Measurements from ENCODE around the gene HBG2. TPM values are rescaled to one million over a fixed set of nuclear protein-coding genes. Genes with fewer than 3 reads are reported as not detected.
A peak's percentile ranks its signal among the peaks of the same experiment; 100 is the strongest.

HBG2 gene
- total and polyA plus RNA-seq, 3 experiments from 2014 or later, result not detected

DNA sequence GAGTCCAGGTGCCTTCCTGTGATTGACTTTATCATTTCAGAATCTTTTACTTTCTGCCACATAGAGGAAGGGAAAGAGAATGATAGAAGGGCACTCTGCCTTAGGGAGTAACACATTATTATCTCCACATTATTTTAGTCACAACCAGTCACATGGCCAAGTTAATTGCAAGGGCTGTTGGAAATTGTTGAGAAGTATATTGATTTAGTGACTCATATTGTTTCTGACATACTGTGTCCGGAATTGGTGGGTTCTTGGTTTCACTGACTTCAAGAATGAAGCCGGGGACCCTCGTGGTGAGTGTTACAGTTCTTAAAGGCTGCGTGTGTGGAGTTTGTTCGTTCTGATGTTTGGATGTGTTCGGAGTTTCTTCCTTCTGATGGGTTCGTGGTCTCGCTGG, 38.4 kb upstream of the HBG2 start:
- H3K9me3 Mint-ChIP-seq, result peaks cover 0 to 2% (median 0%) of the 10 kb centered on the region in 5 donors
- Histone ChIP-seq H3K36me3 (ENCODE audit: insufficient read depth, low read length) (no peaks in the 10 kb centered on the region), H3K4me3 (ENCODE audit: low read length) (no peak overlapping the region), H3K9me3 (ENCODE audit: low read length) (no peaks in the 10 kb centered on the region), H3K27me3 (ENCODE audit: insufficient read depth, low read length, poor library complexity, severe bottlenecking) (no peaks in the 10 kb centered on the region), H3K4me1 (ENCODE audit: insufficient read depth, low read length) (no peaks in the 10 kb centered on the region), H3K27ac (ENCODE audit: low read depth, low read length) (no peak overlapping the region)
- peaks cover 2 to 5% of the 10 kb centered on the region in 2 donors for H3K27me3 Mint-ChIP-seq
- H3K4me1 Mint-ChIP-seq, result no peaks in the 10 kb centered on the region
- H3K36me3 Mint-ChIP-seq, result no peaks in the 10 kb centered on the region
- DNase-seq, result no peak
- H3K27ac Mint-ChIP-seq, result no peak overlapping the region
- ChIA-PET CTCF (no interaction called here), POLR2A (no interaction called here)
- H3K4me3 Mint-ChIP-seq, result no peak overlapping the region

DNA sequence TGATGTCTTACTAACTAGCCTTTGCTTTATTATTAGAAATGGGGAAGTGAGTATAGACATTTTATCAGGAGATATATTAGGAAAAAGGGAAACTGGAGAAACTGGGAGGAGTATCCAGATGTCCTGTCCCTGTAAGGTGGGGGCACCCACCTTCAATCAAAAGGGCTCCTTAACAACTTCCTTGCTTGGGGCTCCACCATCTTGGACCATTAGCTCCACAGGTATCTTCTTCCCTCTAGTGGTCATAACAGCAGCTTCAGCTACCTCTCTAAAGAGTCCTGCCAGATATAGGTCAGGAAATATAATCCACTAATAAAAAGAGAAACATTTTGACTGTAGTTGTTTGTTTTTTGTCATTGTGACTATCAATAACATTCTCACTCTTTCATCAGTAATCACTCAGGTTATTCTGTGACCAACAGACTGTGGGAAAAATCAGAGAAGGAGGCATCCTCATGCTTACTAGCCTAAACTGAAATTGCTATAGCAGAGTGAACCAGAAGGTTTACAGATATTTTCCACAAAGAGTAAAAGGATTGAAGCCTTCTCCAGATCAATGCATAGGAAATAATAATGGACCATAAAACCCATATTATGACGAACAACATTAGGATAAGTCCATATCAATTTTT, 36.7 kb upstream of the HBG2 start:
- DNase-seq, result no peak
- Mint-ChIP-seq H3K36me3 (no peaks in the 10 kb centered on the region), H3K9me3 (peaks cover 0 to 2% (median 0%) of the 10 kb centered on the region in 5 donors), H3K27ac (no peak overlapping the region), H3K4me3 (no peak overlapping the region), H3K27me3 (peaks cover 0 to 2% of the 10 kb centered on the region in 2 donors), H3K4me1 (no peaks in the 10 kb centered on the region)
- Histone ChIP-seq H3K4me3 (ENCODE audit: low read length) (no peak overlapping the region), H3K27ac (ENCODE audit: low read depth, low read length) (no peak overlapping the region), H3K9me3 (ENCODE audit: low read length) (no peaks in the 10 kb centered on the region), H3K4me1 (ENCODE audit: insufficient read depth, low read length) (no peaks in the 10 kb centered on the region), H3K27me3 (ENCODE audit: insufficient read depth, low read length, poor library complexity, severe bottlenecking) (no peaks in the 10 kb centered on the region), H3K36me3 (ENCODE audit: insufficient read depth, low read length) (no peaks in the 10 kb centered on the region)
- CTCF ChIA-PET, result no interaction called here
- POLR2A ChIA-PET, result no interaction called here

DNA sequence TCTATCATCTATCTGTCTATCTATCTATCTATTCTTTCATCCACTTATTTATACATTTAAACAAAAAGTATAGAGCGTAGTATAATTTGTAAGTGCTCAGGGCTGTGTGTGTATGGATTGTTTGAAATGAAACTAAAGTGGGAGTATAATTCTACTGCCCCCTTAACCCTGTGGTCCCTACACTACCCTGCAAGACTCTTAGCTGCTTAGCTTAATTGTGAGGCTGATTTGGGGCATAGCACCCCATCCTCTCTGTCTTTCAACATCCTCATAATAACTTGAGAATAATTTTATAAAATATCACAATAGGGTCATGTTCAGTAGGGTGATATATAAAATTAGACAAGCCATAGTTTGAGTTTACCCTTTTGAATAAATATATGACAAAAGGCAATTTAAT, 35.5 kb upstream of the HBG2 start:
- peaks cover 0 to 2% of the 10 kb centered on the region in 2 donors for H3K27me3 Mint-ChIP-seq
- Histone ChIP-seq H3K4me1 (ENCODE audit: insufficient read depth, low read length) (no peaks in the 10 kb centered on the region), H3K36me3 (ENCODE audit: insufficient read depth, low read length) (no peaks in the 10 kb centered on the region), H3K9me3 (ENCODE audit: low read length) (no peaks in the 10 kb centered on the region), H3K27ac (ENCODE audit: low read depth, low read length) (no peak overlapping the region), H3K27me3 (ENCODE audit: insufficient read depth, low read length, poor library complexity, severe bottlenecking) (no peaks in the 10 kb centered on the region), H3K4me3 (ENCODE audit: low read length) (no peak overlapping the region)
- CTCF ChIA-PET, result no interaction called here
- POLR2A ChIA-PET, result no interaction called here
- peaks cover 0 to 2% (median 0%) of the 10 kb centered on the region in 5 donors for H3K9me3 Mint-ChIP-seq
- DNase-seq, result no peak
- no peak overlapping the region for H3K4me3 Mint-ChIP-seq
- H3K27ac Mint-ChIP-seq, result no peak overlapping the region
- H3K4me1 Mint-ChIP-seq, result no peaks in the 10 kb centered on the region
- H3K36me3 Mint-ChIP-seq, result no peaks in the 10 kb centered on the region

DNA sequence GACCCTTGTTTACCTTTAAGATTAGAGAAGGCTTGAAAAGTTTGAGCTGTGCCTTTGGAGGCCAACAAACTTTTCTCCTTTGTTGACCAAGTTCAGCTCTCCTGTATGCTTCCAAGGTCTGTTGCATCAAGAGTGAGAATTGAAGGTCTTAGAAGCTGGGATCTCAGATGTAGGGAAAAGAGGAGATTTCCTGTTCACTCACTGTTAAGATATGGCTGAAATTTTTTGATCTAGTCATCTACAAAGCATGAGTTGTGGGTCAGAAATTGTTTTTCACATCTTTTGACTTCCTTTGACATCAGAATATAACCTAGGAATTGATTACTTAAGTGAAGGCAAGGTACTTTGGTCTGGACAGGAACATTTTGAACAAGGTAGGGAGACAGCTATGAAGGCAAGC, 35.1 kb upstream of the HBG2 start:
- Histone ChIP-seq H3K4me1 (ENCODE audit: insufficient read depth, low read length) (no peaks in the 10 kb centered on the region), H3K27ac (ENCODE audit: low read depth, low read length) (peak overlapping the region; percentile 38), H3K36me3 (ENCODE audit: insufficient read depth, low read length) (no peaks in the 10 kb centered on the region), H3K27me3 (ENCODE audit: insufficient read depth, low read length, poor library complexity, severe bottlenecking) (no peaks in the 10 kb centered on the region), H3K4me3 (ENCODE audit: low read length) (no peak overlapping the region), H3K9me3 (ENCODE audit: low read length) (no peaks in the 10 kb centered on the region)
- no peak for DNase-seq
- Mint-ChIP-seq H3K27me3 (peaks cover 0 to 3% of the 10 kb centered on the region in 2 donors), H3K27ac (no peak overlapping the region), H3K9me3 (peaks cover 0 to 3% (median 0%) of the 10 kb centered on the region in 5 donors), H3K4me1 (no peaks in the 10 kb centered on the region), H3K4me3 (no peak overlapping the region), H3K36me3 (no peaks in the 10 kb centered on the region)
- ChIA-PET POLR2A (no interaction called here), CTCF (no interaction called here)

DNA sequence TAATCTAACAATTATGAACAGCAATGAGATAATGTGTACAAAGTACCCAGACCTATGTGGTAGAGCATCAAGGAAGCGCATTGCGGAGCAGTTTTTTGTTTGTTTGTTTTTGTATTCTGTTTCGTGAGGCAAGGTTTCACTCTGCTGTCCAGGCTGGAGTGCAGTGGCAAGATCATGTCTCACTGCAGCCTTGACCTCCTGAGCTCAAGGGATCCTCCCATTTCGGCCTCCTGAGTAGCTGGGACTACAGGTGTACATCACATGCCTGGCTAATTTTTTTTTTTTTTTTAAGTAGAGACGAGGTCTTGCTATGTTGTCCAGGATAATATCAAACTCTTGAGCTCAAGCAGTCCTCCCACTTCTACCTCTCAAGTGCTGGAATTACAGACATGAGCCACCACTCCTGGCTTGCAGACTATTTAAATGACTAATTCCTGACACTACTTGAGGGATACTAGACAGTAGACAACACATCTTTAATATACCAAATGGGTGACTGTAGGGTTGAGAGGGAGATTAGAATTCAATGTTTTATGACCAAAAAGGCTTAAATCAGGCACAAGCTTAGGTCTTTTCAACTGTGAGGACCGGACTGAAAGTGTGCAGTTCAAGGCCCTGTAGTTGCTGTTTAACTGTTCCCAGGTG, 34.4 kb upstream of the HBG2 start:
- ChIA-PET POLR2A (no interaction called here), CTCF (no interaction called here)
- no peak overlapping the region for H3K27ac Mint-ChIP-seq
- Histone ChIP-seq H3K36me3 (ENCODE audit: insufficient read depth, low read length) (no peaks in the 10 kb centered on the region), H3K4me3 (ENCODE audit: low read length) (no peak overlapping the region), H3K4me1 (ENCODE audit: insufficient read depth, low read length) (no peaks in the 10 kb centered on the region), H3K9me3 (ENCODE audit: low read length) (no peaks in the 10 kb centered on the region), H3K27ac (ENCODE audit: low read depth, low read length) (peak overlapping the region; percentile 38), H3K27me3 (ENCODE audit: insufficient read depth, low read length, poor library complexity, severe bottlenecking) (no peaks in the 10 kb centered on the region)
- DNase-seq, result no peak
- H3K9me3 Mint-ChIP-seq, result peaks cover 0 to 3% (median 0%) of the 10 kb centered on the region in 5 donors
- no peak overlapping the region for H3K4me3 Mint-ChIP-seq
- H3K4me1 Mint-ChIP-seq, result no peaks in the 10 kb centered on the region
- H3K27me3 Mint-ChIP-seq, result peaks cover under 1 to 5% of the 10 kb centered on the region in 2 donors
- H3K36me3 Mint-ChIP-seq, result no peaks in the 10 kb centered on the region

DNA sequence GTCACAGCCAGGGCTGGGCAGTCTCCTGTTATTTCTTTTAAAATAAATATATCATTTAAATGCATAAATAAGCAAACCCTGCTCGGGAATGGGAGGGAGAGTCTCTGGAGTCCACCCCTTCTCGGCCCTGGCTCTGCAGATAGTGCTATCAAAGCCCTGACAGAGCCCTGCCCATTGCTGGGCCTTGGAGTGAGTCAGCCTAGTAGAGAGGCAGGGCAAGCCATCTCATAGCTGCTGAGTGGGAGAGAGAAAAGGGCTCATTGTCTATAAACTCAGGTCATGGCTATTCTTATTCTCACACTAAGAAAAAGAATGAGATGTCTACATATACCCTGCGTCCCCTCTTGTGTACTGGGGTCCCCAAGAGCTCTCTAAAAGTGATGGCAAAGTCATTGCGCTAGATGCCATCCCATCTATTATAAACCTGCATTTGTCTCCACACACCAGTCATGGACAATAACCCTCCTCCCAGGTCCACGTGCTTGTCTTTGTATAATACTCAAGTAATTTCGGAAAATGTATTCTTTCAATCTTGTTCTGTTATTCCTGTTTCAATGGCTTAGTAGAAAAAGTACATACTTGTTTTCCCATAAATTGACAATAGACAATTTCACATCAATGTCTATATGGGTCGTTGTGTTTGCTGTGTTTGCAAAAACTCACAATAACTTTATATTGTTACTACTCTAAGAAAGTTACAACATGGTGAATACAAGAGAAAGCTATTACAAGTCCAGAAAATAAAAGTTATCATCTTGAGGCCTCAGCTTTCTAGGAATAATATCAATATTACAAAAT, 33.7 kb upstream of the HBG2 start:
- no peak for DNase-seq
- Histone ChIP-seq H3K36me3 (ENCODE audit: insufficient read depth, low read length) (no peaks in the 10 kb centered on the region), H3K27me3 (ENCODE audit: insufficient read depth, low read length, poor library complexity, severe bottlenecking) (no peaks in the 10 kb centered on the region), H3K4me3 (ENCODE audit: low read length) (no peak overlapping the region), H3K9me3 (ENCODE audit: low read length) (no peaks in the 10 kb centered on the region), H3K4me1 (ENCODE audit: insufficient read depth, low read length) (no peaks in the 10 kb centered on the region), H3K27ac (ENCODE audit: low read depth, low read length) (peak overlapping the region; percentile 60)
- Mint-ChIP-seq H3K27me3 (peaks cover 3 to 5% of the 10 kb centered on the region in 2 donors), H3K4me1 (no peaks in the 10 kb centered on the region), H3K36me3 (no peaks in the 10 kb centered on the region), H3K4me3 (no peak overlapping the region), H3K9me3 (peaks cover 0 to 3% (median 0%) of the 10 kb centered on the region in 5 donors), H3K27ac (no peak overlapping the region)
- POLR2A ChIA-PET, result no interaction called here
- CTCF ChIA-PET, result no interaction called here

DNA sequence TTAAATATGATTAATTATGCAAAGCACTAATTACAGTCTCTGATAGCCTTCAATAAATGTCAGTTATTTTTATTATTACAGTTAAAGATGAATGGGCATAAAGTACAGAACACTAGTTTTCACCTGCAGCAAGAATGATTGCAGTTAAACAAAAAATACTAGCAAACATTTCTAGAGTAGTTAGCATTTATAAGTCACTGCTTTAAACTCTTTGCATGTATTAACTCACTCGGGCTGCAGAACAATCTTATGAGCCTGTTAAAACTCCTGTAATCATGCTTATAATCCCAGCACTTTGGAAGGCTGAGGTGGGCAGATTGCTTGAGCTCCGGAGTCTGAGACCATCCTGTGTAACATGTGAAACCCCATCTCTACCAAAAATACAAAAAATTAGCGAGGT, 32.3 kb upstream of the HBG2 start:
- Mint-ChIP-seq H3K4me3 (no peak overlapping the region), H3K9me3 (peaks cover 0 to 3% (median 0%) of the 10 kb centered on the region in 5 donors), H3K27ac (no peak overlapping the region), H3K27me3 (peaks cover 3 to 5% of the 10 kb centered on the region in 2 donors), H3K36me3 (no peaks in the 10 kb centered on the region), H3K4me1 (no peaks in the 10 kb centered on the region)
- no peak for DNase-seq
- Histone ChIP-seq H3K4me3 (ENCODE audit: low read length) (no peak overlapping the region), H3K27ac (ENCODE audit: low read depth, low read length) (no peak overlapping the region), H3K27me3 (ENCODE audit: insufficient read depth, low read length, poor library complexity, severe bottlenecking) (no peaks in the 10 kb centered on the region), H3K9me3 (ENCODE audit: low read length) (no peaks in the 10 kb centered on the region), H3K4me1 (ENCODE audit: insufficient read depth, low read length) (no peaks in the 10 kb centered on the region), H3K36me3 (ENCODE audit: insufficient read depth, low read length) (no peaks in the 10 kb centered on the region)
- ChIA-PET POLR2A (no interaction called here), CTCF (no interaction called here)

DNA sequence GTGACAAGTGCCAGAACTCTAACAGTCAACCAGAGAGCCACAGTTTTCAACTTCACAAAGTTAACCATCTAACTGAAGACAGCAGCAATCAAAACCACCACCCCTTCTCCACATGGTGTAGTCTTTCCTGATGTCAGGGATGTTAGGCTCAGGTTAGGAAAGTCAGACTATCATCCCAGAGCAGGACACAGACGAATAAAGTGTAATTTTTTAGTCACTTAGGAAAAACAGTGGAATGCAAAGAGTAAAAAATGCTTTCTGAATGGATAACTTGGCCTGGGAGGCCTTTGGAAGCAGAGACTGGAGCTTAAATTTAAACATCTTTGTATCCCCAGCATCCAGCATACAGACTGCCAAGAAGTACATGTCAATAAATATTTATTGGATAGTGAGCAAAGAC, 31.8 kb upstream of the HBG2 start:
- H3K27ac ChIP-seq (ENCODE audit: low read depth, low read length), result no peak overlapping the region
- H3K36me3 ChIP-seq (ENCODE audit: insufficient read depth, low read length), result no peaks in the 10 kb centered on the region
- Mint-ChIP-seq H3K4me3 (no peak overlapping the region), H3K27ac (no peak overlapping the region), H3K27me3 (peaks cover 3 to 5% of the 10 kb centered on the region in 2 donors), H3K4me1 (no peaks in the 10 kb centered on the region), H3K36me3 (no peaks in the 10 kb centered on the region), H3K9me3 (peaks cover 0 to 3% (median 0%) of the 10 kb centered on the region in 5 donors)
- H3K4me1 ChIP-seq (ENCODE audit: insufficient read depth, low read length), result no peaks in the 10 kb centered on the region
- CTCF ChIA-PET, result no interaction called here
- DNase-seq, result no peak
- H3K4me3 ChIP-seq (ENCODE audit: low read length), result no peak overlapping the region
- POLR2A ChIA-PET, result no interaction called here
- no peaks in the 10 kb centered on the region for H3K27me3 ChIP-seq (ENCODE audit: insufficient read depth, low read length, poor library complexity, severe bottlenecking)
- H3K9me3 ChIP-seq (ENCODE audit: low read length), result no peaks in the 10 kb centered on the region
